Right lobe of liver (tissue), 4 donors: ENCODE results near the gene UPF1.

Source experiments
- POLR2A ChIP-seq: fragments of 450-650 bp; IDR thresholded peaks from one replicate; pipeline ENCODE4 v1.6.1; 2017; ENCODE audit warnings: antibody characterized with exemption, mild to moderate bottlenecking
- TF ChIP-seq, protein P1 (sequence below), 4 donors: fragments of 200-600 bp in 3 of 4; fragments of 450-650 bp in 1 of 4; IDR thresholded peaks; one replicate each; pipeline versions ENCODE4 v1.5.1 to v1.8.0; 2016 to 2022; ENCODE audit warnings: antibody characterized with exemption in 4 of 4, mild to moderate bottlenecking in 2 of 4
- donor health status: DM: no; HTN: no; CAD: no.
- donor health status: DM: no; HTN: no; CAD: no.
- donor health status: DM: no; HTN: yes; CAD: no.

DNA sequence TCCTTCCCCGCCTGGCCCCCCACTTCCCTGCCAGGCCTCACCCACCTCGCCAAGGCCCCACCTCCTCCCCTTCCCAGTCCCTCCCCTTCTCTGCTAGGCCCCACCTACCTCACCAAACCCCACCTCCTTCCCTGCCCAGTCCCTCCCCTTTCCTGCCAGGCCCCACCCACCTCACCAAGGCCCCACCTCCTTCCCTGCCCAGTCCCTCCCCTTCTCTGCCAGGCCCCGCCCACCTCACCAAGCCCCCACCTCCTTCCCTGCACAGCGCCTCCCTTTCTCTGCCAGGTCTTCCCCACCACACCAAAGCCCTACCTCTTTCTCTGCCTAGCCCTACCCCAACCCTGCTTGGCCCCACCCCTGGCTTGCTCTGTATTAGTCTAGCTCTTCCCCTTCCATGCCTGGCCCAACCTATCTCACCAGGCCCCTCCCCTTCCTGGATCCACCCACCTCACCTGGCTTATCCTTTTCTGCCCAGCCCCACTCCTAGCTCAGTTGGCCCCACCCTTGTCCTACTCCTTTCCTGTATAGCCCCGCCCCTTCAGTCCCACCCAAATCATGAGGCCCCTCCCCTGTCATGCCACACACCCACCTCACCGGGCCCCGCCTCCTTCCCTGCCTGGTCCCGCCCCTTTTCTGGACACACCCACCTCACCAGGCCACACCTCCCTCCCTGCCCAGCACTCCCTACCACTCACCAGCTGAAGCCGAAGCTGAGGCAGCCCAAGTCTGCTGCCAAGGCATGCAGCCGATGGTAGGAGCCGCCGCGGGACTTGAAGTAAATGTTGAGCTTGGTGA is 48.0 kb downstream of the UPF1 start:
- TF ChIP-seq, protein P1, sequence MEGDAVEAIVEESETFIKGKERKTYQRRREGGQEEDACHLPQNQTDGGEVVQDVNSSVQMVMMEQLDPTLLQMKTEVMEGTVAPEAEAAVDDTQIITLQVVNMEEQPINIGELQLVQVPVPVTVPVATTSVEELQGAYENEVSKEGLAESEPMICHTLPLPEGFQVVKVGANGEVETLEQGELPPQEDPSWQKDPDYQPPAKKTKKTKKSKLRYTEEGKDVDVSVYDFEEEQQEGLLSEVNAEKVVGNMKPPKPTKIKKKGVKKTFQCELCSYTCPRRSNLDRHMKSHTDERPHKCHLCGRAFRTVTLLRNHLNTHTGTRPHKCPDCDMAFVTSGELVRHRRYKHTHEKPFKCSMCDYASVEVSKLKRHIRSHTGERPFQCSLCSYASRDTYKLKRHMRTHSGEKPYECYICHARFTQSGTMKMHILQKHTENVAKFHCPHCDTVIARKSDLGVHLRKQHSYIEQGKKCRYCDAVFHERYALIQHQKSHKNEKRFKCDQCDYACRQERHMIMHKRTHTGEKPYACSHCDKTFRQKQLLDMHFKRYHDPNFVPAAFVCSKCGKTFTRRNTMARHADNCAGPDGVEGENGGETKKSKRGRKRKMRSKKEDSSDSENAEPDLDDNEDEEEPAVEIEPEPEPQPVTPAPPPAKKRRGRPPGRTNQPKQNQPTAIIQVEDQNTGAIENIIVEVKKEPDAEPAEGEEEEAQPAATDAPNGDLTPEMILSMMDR (IDR thresholded peaks at IDR 0.05) = no peak
- TF ChIP-seq POLR2A = no peak
